Testis (tissue), 2 donors: ENCODE results near the gene BTN2A1.

ENCODE experiments used
- CTCF ChIP-seq, 3 experiments: fragments of 450-650 bp in 2 of 3; fragments of 200-600 bp in 1 of 3; sonication (generic) in 1 of 3; IDR thresholded peaks; one replicate each; pipeline ENCODE4 v1.5.1; 2016 to 2019; ENCODE audit warnings: antibody characterized with exemption in 3 of 3, mild to moderate bottlenecking in 2 of 3, moderate library complexity in 1 of 3
- POLR2A ChIP-seq: fragments of 450-650 bp; IDR thresholded peaks from one replicate; pipeline ENCODE4 v1.6.1; 2017; ENCODE audit warnings: antibody characterized with exemption, mild to moderate bottlenecking, moderate library complexity

- TF ChIP-seq CTCF (IDR thresholded peaks at IDR 0.05) (no peak), POLR2A (no peak)
These were observed 28.6 kb downstream of the BTN2A1 start for GRCh38 chr6:26486358-26486757.
